ENCODE measurements around the gene RBM17. TPM values are rescaled to one million over a fixed set of nuclear protein-coding genes. Genes with fewer than 3 reads are reported as not detected.
"Not testable (repeated sequence)": the region's sequence is repeated elsewhere in the genome, so short reads cannot be mapped to it uniquely, and the experiment has no call there.

Gene RBM17, protein sequence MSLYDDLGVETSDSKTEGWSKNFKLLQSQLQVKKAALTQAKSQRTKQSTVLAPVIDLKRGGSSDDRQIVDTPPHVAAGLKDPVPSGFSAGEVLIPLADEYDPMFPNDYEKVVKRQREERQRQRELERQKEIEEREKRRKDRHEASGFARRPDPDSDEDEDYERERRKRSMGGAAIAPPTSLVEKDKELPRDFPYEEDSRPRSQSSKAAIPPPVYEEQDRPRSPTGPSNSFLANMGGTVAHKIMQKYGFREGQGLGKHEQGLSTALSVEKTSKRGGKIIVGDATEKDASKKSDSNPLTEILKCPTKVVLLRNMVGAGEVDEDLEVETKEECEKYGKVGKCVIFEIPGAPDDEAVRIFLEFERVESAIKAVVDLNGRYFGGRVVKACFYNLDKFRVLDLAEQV
- 39.4 and 86.2 TPM in 2 replicates for total RNA-seq
- polyA plus RNA-seq: 125 and 144 TPM in 2 replicates

- DNase-seq (ENCODE audit: low read depth in 1 of 2, low spot score in 1 of 2): peak; percentile 96 to 99
- Histone ChIP-seq H3K27ac (peak within 1 kb of the TSS; percentile 99), H3K27me3 (no peaks in the 10 kb centered on the region), H3K36me3 (no peaks in the 10 kb centered on the region), H3K4me1 (ENCODE audit: low read depth) (peaks cover 6% of the 10 kb centered on the region), H3K4me3 (peak within 1 kb of the TSS; percentile 99), H3K9me3 (ENCODE audit: low read depth) (no peaks in the 10 kb centered on the region)
- peak; percentile 99 for TF ChIP-seq CTCF (IDR thresholded peaks at IDR 0.05; ENCODE audit: low read depth, low read length)
These were observed at the start of gene RBM17 for GRCh38 chr10:6088721-6089333. Gene RBM17, plus strand, starts transcription at chr10:6089034. Its CDS starts 8,032 bp downstream, at chr10:6097066.

- H3K27me3 ChIP-seq: no peaks in the 10 kb centered on the region
- DNase-seq (ENCODE audit: low read depth in 1 of 2, low spot score in 1 of 2): no peak
These were observed 49.1 kb upstream of the RBM17 start for GRCh38 chr10:6039711-6040110.

GRCh38 chr10:6040205-6040604, 48.6 kb upstream of the RBM17 start:
- Histone ChIP-seq H3K27ac (no peak overlapping the region), H3K9me3 (ENCODE audit: low read depth) (no peaks in the 10 kb centered on the region), H3K36me3 (no peaks in the 10 kb centered on the region), H3K4me3 (no peak overlapping the region), H3K27me3 (no peaks in the 10 kb centered on the region), H3K4me1 (ENCODE audit: low read depth) (no peaks in the 10 kb centered on the region)
- no peak for TF ChIP-seq CTCF (IDR thresholded peaks at IDR 0.05; ENCODE audit: low read depth, low read length)
- DNase-seq (ENCODE audit: low read depth in 1 of 2, low spot score in 1 of 2): no peak

More at GRCh38 chr10:6039711-6040110, 49.1 kb upstream of the RBM17 start:
- no peaks in the 10 kb centered on the region for H3K4me1 ChIP-seq (ENCODE audit: low read depth)
- no peak overlapping the region for H3K27ac ChIP-seq
- no peaks in the 10 kb centered on the region for H3K36me3 ChIP-seq
- no peak overlapping the region for H3K4me3 ChIP-seq
- H3K9me3 ChIP-seq (ENCODE audit: low read depth): no peaks in the 10 kb centered on the region
- TF ChIP-seq CTCF (IDR thresholded peaks at IDR 0.05; ENCODE audit: low read depth, low read length): no peak

DNA sequence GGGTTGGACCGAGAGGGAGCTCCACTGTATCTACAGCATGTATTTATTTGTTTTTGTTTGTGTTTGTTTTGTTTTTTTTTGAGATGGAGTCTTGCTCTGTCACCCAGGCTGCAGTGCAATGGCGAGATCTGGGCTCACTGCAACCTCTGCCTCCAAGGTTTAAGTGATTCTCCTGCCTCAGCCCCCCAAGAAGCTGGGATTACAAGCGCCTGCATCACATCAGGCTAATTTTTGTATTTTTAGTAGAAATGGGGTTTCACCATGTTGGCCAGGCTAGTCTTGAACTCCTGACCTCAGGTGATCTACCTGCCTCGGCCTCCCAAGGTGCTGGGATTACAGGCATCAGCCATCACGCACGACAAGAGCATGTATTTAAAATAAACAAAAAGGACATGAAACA, 45.5 kb upstream of the RBM17 start:
- not testable (repeated sequence) for H3K4me3 ChIP-seq; DNase-seq (ENCODE audit: low read depth in 1 of 2, low spot score in 1 of 2); H3K27me3 ChIP-seq; H3K4me1 ChIP-seq (ENCODE audit: low read depth); H3K9me3 ChIP-seq (ENCODE audit: low read depth); H3K36me3 ChIP-seq; H3K27ac ChIP-seq

GRCh38 chr10:6044060-6044459, 44.8 kb upstream of the RBM17 start:
- no peak for DNase-seq (ENCODE audit: low read depth in 1 of 2, low spot score in 1 of 2)
- Histone ChIP-seq H3K4me1 (ENCODE audit: low read depth) (no peaks in the 10 kb centered on the region), H3K4me3 (no peak overlapping the region), H3K27ac (no peak overlapping the region), H3K9me3 (ENCODE audit: low read depth) (no peaks in the 10 kb centered on the region), H3K36me3 (no peaks in the 10 kb centered on the region), H3K27me3 (no peaks in the 10 kb centered on the region)
- no peak for TF ChIP-seq CTCF (IDR thresholded peaks at IDR 0.05; ENCODE audit: low read depth, low read length)

GRCh38 chr10:6044751-6045313, 44.0 kb upstream of the RBM17 start:
- DNase-seq (ENCODE audit: low read depth in 1 of 2, low spot score in 1 of 2): no peak
- H3K4me1 ChIP-seq (ENCODE audit: low read depth): no peaks in the 10 kb centered on the region
- no peak overlapping the region for H3K4me3 ChIP-seq
- H3K9me3 ChIP-seq (ENCODE audit: low read depth): no peaks in the 10 kb centered on the region
- no peaks in the 10 kb centered on the region for H3K27me3 ChIP-seq
- no peak overlapping the region for H3K27ac ChIP-seq
- H3K36me3 ChIP-seq: no peaks in the 10 kb centered on the region
- no peak for TF ChIP-seq CTCF (IDR thresholded peaks at IDR 0.05; ENCODE audit: low read depth, low read length)

All from cardiac muscle cell (in vitro differentiated cells and primary cell).